Measurements from ENCODE around the gene SLC25A29. TPM values are rescaled to one million over a fixed set of nuclear protein-coding genes. Genes with fewer than 3 reads are reported as not detected.

Gene SLC25A29
- total and polyA plus RNA-seq, 2 of the 4 experiments (the other 2 are of a cell fraction): 6.5 to 37.7 TPM

DNA sequence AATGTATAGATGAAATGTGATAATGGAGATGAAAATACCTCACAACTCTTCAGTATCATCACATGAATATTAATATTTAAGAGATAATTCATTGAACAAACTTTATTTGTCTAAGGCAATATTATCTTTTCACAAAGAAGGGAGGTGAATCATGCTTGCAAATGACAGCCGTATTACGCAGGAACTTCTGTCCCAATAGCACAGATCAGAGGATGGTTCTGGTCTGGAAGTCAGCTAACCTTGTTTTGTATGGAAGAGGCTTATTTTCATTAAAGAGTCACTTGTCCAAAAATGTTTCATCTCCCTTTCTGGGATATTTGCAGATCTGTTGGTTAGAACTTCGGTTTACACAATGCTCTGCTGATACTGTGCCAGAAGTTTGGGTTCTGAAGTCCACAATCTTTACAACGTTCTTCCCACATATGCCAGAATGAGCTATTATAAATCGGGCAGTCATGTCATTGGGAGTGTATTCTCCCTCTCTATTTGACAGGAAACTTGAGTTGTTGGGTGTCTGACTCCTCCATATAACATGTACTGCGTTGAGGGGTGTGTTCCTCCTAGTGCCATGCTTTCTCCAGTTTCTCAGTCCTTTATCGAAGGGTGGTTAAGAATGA is 37.5 kb downstream of the SLC25A29 start:
- Histone ChIP-seq H3K36me3 (ENCODE audit: control insufficient read depth, insufficient read depth, low read length) (peaks cover 11% of the 10 kb centered on the region), H3K23ac (ENCODE audit: low read depth, low read length) (no peak overlapping the region), H3K9me3 (ENCODE audit: control insufficient read depth, insufficient read depth, low read length) (no peaks in the 10 kb centered on the region), H3K14ac (replicated peaks; ENCODE audit: low read depth, low read length) (no peak overlapping the region), H3K9me1 (ENCODE audit: insufficient read depth, low read length) (peaks cover 10% of the 10 kb centered on the region; the same call in 1 of the 2 replicates), H3K27ac (ENCODE audit: insufficient read depth, low read length) (no peak overlapping the region), H3K4me3 (ENCODE audit: insufficient read depth, low read depth, low read length) (no peak overlapping the region), H2BK15ac (ENCODE audit: low read depth, low read length) (no peak overlapping the region), H4K20me1 (ENCODE audit: insufficient read depth, low read length) (peaks cover 80% of the 10 kb centered on the region), H2BK120ac (ENCODE audit: low read depth, low read length) (no peak overlapping the region), H3K79me1 (ENCODE audit: low read depth in 1 of 2, low read length in 2 of 2) (peaks cover 28 to 79% of the 10 kb centered on the region in 2 experiments), H4K91ac (ENCODE audit: insufficient read depth, low read depth, low read length) (no peak overlapping the region), H2BK5ac (ENCODE audit: low read depth, low read length, poor library complexity, severe bottlenecking) (no peak overlapping the region), H3K18ac (ENCODE audit: low read depth, low read length) (no peak overlapping the region), H3K4ac (ENCODE audit: low read depth, low read length) (no peak overlapping the region), H3K56ac (ENCODE audit: extremely low read depth, insufficient read depth, low read length) (no peak overlapping the region), H2AK5ac (ENCODE audit: low read depth, low read length) (no peak overlapping the region), H2BK20ac (ENCODE audit: low read depth, low read length) (no peak overlapping the region), H2AK9ac (replicated peaks; ENCODE audit: low read depth, low read length, poor library complexity) (no peak overlapping the region), H4K8ac (ENCODE audit: low read depth in 2 of 2, low read length in 2 of 2) (no peak overlapping the region), H3K4me2 (ENCODE audit: low read depth, low read length) (no peak overlapping the region), H3K9ac (ENCODE audit: low read depth, low read length) (no peak overlapping the region), H3K27me3 (ENCODE audit: control insufficient read depth, insufficient read depth, low read length) (no peaks in the 10 kb centered on the region), H2AFZ (replicated peaks; ENCODE audit: low read length, poor library complexity) (no peak overlapping the region), H3K4me1 (ENCODE audit: control insufficient read depth, insufficient read depth, low read length) (no peaks in the 10 kb centered on the region; the same call in 1 of the 2 replicates), H4K5ac (ENCODE audit: low read depth, low read length) (no peak overlapping the region)
- no TSS peak for BruUV-seq (replicated peaks)
- CTCF ChIA-PET: no interaction called here
- TF ChIP-seq CEBPB (IDR thresholded peaks at IDR 0.05; ENCODE audit: low read depth, low read length): peak; percentile 40; the same call in 1 of the 2 replicates
- no peak for TF ChIP-seq RFX5 (IDR thresholded peaks at IDR 0.05; ENCODE audit: low read depth, low read length)
- TF ChIP-seq CHD1 (IDR thresholded peaks at IDR 0.05; ENCODE audit: low read depth, low read length): no peak
- no peak for TF ChIP-seq MAZ (IDR thresholded peaks at IDR 0.05; ENCODE audit: borderline replicate concordance, low read depth, low read length)
- no peak for DNase-seq
- dilution Hi-C loops (cut with HindIII; ENCODE audit: low sequenced_read_pairs, unreplicated experiment) (no loop called here), in situ Hi-C loops (cut with MboI; ENCODE audit: low sequenced_read_pairs) (no loop called here), intact Hi-C loops (cut with micrococcal nuclease) (no loop called here)
- POLR2A ChIA-PET (ENCODE audit: unreplicated experiment): no interaction called here
- no CpG with 5 or more reads among the region's 7 CpGs for whole genome bisulfite sequencing, 2 experiments (ENCODE audit: extremely low coverage in 2 of 2, insufficient read length in 1 of 2)
- no peak; the same call in 1 of the 2 replicates for ATAC-seq (ENCODE audit: low read depth)

Measured in IMR-90 (cell line).